Mesodermal cell (in vitro differentiated cells): ENCODE results near the gene RAB27A.
"Not testable (repeated sequence)": the region's sequence is repeated elsewhere in the genome, so short reads cannot be mapped to it uniquely, and the experiment has no call there.

Experiments used
- H3K27ac ChIP-seq: 2 replicates; pipeline ENCODE4 v1.7.0; 2013; ENCODE audit warnings: mild to moderate bottlenecking, low read depth, low read length, moderate library complexity; ENCODE audit not compliant: severe bottlenecking
- H3K36me3 ChIP-seq: 2 replicates; pipeline ENCODE4 v1.7.1; 2013; ENCODE audit warnings: mild to moderate bottlenecking, low read length, moderate library complexity; ENCODE audit not compliant: control insufficient read depth, insufficient read depth
- H3K4me1 ChIP-seq: one replicate; pipeline ENCODE4 v1.7.1; 2013; ENCODE audit warnings: mild to moderate bottlenecking, low read length; ENCODE audit not compliant: insufficient read depth, control insufficient read depth, poor library complexity, severe bottlenecking
- H3K4me3 ChIP-seq: 2 replicates; pipeline ENCODE4 v1.7.0; 2013; ENCODE audit warnings: low read length, control low read depth, mild to moderate bottlenecking; ENCODE audit not compliant: insufficient read depth, poor library complexity, severe bottlenecking; ENCODE audit errors: extremely low read depth
- H3K9me3 ChIP-seq: 2 replicates; pipeline ENCODE4 v1.7.1; 2013; ENCODE audit warnings: mild to moderate bottlenecking, low read length, moderate library complexity; ENCODE audit not compliant: control insufficient read depth
- WGBS, 2 experiments: methylation state at CpG; one replicate each; pipeline ENCODE4 v1.1.5; 2013; ENCODE audit warnings: missing lambda C conversion rate in 2 of 2; ENCODE audit not compliant: insufficient coverage in 2 of 2; 5-methylcytosine and 5-hydroxymethylcytosine counted together

RAB27A gene

GRCh38 chr15:55266547-55266946, 23.1 kb downstream of the RAB27A start:
- Histone ChIP-seq H3K27ac (no peak overlapping the region), H3K4me3 (no peak overlapping the region), H3K9me3 (no peaks in the 10 kb centered on the region), H3K36me3 (no peaks in the 10 kb centered on the region), H3K4me1 (peaks cover 5% of the 10 kb centered on the region)
- WGBS, 2 experiments: 80% methylated on average over 1 of the region's 2 CpGs; no CpG with 5 or more reads in 1 of the 2 experiments

- no peaks in the 10 kb centered on the region for H3K4me1 ChIP-seq
- no peaks in the 10 kb centered on the region for H3K9me3 ChIP-seq
- no peak overlapping the region for H3K27ac ChIP-seq
- H3K36me3 ChIP-seq: no peaks in the 10 kb centered on the region
- no peak overlapping the region for H3K4me3 ChIP-seq
- 100% methylated on average over 2 of the region's 3 CpGs for WGBS, 2 experiments
Measured at GRCh38 chr15:55260562-55261131, 29.0 kb downstream of the RAB27A start.

DNA sequence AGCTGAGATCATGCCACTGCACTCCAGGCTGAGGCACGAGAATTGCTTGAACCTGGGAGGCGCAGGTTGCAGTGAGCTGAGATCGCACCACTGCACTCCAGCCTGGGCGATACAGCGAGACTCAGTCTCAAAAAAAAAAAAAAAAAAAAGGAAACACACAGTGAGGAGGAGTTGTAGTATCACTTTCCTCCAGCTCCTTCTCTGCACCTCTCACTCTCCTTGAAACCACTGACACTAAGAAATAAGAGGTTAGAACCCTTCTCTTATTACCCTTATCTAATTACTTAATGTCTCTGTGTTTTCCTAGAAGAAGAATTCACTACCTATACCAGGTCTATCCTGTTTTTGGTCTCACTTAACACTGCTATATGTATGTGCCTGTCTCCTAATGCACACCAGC, 31.7 kb downstream of the RAB27A start:
- H3K27ac ChIP-seq: no peak overlapping the region
- 100% methylated on average over 1 to 3 of the region's 5 CpGs for WGBS, 2 experiments
- H3K4me3 ChIP-seq: no peak overlapping the region
- H3K4me1 ChIP-seq: peaks cover 6% of the 10 kb centered on the region
- no peaks in the 10 kb centered on the region for H3K9me3 ChIP-seq
- no peaks in the 10 kb centered on the region for H3K36me3 ChIP-seq

DNA sequence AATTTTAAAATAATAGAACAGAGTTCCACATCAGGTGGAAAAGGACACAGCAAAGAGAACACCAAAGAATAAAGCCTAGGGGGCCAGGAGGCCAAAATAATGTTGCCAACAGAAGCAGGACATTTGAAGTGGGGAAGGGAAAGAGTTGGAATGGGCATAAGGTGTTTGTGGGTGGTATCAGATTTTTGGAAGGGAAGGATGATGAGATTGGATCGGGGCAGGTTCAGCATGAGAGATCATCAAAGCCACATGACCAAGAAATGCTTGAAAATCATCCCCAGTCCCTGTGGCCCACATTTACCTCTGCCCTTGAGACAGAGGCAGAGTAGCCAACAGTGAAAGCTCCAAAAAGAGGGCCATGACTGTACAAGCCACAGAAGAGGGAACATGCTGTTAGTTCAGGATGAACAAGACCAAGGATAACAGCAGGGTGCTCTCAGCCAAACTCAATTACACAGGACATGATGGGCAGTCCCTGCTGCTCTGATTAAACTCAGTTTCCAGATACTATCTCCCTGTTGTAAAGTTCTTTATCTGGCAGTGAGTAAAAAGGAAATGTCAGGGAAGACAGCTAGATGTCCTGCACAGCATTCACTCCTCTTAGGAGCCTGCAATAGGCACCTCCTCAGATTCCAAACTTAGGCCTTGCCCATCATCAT, 32.5 kb downstream of the RAB27A start:
- no peaks in the 10 kb centered on the region for H3K9me3 ChIP-seq
- H3K27ac ChIP-seq: no peak overlapping the region
- no peaks in the 10 kb centered on the region for H3K36me3 ChIP-seq
- H3K4me3 ChIP-seq: no peak overlapping the region
- WGBS, 2 experiments: 100% methylated on average over 1 of the region's 1 CpG; no CpG with 5 or more reads in 1 of the 2 experiments
- H3K4me1 ChIP-seq: peaks cover 6% of the 10 kb centered on the region

- 81 to 100% methylated on average over 2 to 3 of the region's 4 CpGs for WGBS, 2 experiments
- H3K4me1 ChIP-seq: peaks cover 6% of the 10 kb centered on the region
- no peaks in the 10 kb centered on the region for H3K36me3 ChIP-seq
- H3K9me3 ChIP-seq: no peaks in the 10 kb centered on the region
- H3K4me3 ChIP-seq: no peak overlapping the region
- H3K27ac ChIP-seq: no peak overlapping the region
Measured at GRCh38 chr15:55256281-55257011, 33.2 kb downstream of the RAB27A start.

DNA sequence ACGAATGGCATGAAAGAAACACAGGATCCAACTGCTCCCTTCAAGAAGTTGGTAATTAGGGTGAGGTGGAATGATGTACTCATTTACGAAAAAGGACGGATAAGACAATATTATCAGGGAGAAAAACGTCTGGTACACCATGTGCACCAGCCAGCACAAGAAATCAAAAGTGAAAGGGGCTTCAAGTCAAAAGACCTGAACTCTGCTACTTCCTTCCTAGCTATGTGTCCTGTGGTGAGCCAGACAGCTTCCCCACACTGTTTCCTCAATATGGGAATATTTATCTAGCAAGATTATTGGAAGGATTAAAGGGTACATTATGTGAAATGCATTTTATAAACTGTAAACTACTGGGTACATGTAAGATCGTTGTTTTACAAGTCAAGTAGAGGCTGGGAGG, 33.9 kb downstream of the RAB27A start:
- no peaks in the 10 kb centered on the region for H3K9me3 ChIP-seq
- H3K4me3 ChIP-seq: no peak overlapping the region
- H3K36me3 ChIP-seq: no peaks in the 10 kb centered on the region
- WGBS, 2 experiments: 92 to 100% methylated on average over 2 to 5 of the region's 5 CpGs
- H3K4me1 ChIP-seq: peaks cover 6% of the 10 kb centered on the region
- H3K27ac ChIP-seq: no peak overlapping the region

DNA sequence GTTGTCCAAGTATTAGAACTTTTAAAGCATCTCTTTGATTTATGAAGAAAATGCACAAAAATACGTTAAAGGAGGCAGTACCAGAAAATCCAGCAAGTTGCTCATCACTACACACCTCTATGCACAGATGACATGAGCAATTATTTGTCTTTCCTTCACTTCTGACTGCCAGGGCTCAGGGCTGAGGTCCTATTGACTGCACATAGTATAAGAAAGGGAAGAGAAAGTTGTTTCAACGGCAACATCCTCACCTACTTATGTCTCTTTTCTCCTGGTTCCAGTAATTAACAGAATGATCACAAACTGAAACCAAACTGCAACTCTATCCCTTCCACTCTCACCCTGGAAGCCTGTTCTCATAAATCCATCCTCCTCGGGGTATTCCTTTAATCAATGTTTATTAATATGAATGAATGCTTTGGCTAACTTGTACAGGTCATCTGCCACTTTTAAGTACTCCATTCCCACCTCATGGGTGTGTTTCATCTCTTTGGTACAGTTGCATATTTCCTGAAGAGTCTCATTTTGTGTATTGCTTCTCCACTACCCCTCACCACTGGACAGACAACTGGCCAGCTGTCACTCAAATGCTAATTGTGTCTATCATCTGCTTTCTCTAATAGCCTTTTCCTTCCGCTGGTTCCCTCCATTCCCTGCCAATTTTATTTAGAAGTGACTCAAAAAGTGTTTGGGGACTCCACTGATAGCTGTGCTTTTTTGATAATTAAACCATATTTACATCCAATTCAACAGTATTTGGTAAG, 34.5 kb downstream of the RAB27A start:
- Histone ChIP-seq H3K36me3 (no peaks in the 10 kb centered on the region), H3K4me3 (no peak overlapping the region), H3K27ac (no peak overlapping the region), H3K4me1 (peaks cover 6% of the 10 kb centered on the region), H3K9me3 (no peaks in the 10 kb centered on the region)
- WGBS, 2 experiments: 100% methylated on average over 1 of the region's 4 CpGs; no CpG with 5 or more reads in 1 of the 2 experiments

DNA sequence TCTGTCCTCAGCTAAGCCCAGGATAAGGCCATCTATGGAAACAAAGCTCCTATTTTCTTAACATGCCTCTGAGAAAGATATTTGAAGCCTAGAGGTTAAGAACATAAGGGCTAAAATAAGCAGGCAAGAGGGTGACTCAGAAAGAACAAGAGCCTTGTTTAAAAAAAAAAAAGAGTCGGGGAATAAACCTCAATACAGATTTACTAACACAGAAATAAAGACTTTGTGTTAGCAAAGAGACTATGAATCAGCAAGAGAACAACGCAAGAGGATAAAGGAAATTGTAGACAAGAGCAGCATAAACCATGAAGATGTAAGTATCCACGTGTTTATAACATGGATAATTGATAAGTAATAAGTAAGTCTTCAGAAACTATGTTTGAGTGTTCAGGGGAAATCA, 36.0 kb downstream of the RAB27A start:
- Histone ChIP-seq H3K27ac (peak overlapping the region; percentile 6), H3K9me3 (no peaks in the 10 kb centered on the region), H3K4me1 (peaks cover 6% of the 10 kb centered on the region), H3K36me3 (no peaks in the 10 kb centered on the region), H3K4me3 (no peak overlapping the region)
- WGBS, 2 experiments: 83 to 100% methylated on average over 1 of the region's 3 CpGs

- H3K36me3 ChIP-seq, H3K4me3 ChIP-seq, H3K4me1 ChIP-seq, H3K9me3 ChIP-seq, H3K27ac ChIP-seq: not testable (repeated sequence)
- WGBS, 2 experiments: 89 to 94% methylated on average over 7 of the region's 8 CpGs
Measured at GRCh38 chr15:55252201-55252600, 37.4 kb downstream of the RAB27A start.

GRCh38 chr15:55250941-55251340, 38.7 kb downstream of the RAB27A start:
- H3K4me3 ChIP-seq: no peak overlapping the region
- peaks cover 6% of the 10 kb centered on the region for H3K4me1 ChIP-seq
- no peak overlapping the region for H3K27ac ChIP-seq
- H3K9me3 ChIP-seq: no peaks in the 10 kb centered on the region
- H3K36me3 ChIP-seq: no peaks in the 10 kb centered on the region
- 75 to 90% methylated on average over 2 to 3 of the region's 4 CpGs for WGBS, 2 experiments
